WTC11 (cell line): ENCODE results near the gene HTR3B. TPM values are rescaled to one million over a fixed set of nuclear protein-coding genes. Genes with fewer than 3 reads are reported as not detected.

Experiments used
- ATAC-seq: fragments of 200-7000 bp; cut with Tn5 transposase; 2 replicates; pipeline ENCODE4 v1.10.0; 2021; ENCODE audit warnings: mild to moderate bottlenecking, moderate library complexity
- CTCF ChIA-PET: fragments of 300-600 bp; sonication (Branson Sonifier 250); formaldehyde crosslinking; loops from one replicate; lab custom pipeline; 2021; ENCODE audit warnings: antibody characterized with exemption; lab: Charles Lee
- POLR2A ChIA-PET: fragments of 350-600 bp; sonication (Branson Sonifier 250); formaldehyde crosslinking; loops from one replicate; lab custom pipeline; 2021; ENCODE audit warnings: antibody characterized with exemption; lab: Charles Lee
- DNase-seq: peaks from one replicate; pipeline ENCODE4 v3.0.0; 2021; ENCODE audit warnings: low spot score
- H3K27ac Mint-ChIP-seq: 2 replicates; pipeline ENCODE4 v1.8.0; 2021; ENCODE audit warnings: mixed read lengths
- H3K27me3 Mint-ChIP-seq: 2 replicates; pipeline ENCODE4 v1.8.0; 2021; ENCODE audit warnings: low read depth, mild to moderate bottlenecking, moderate library complexity, mixed read lengths
- H3K36me3 Mint-ChIP-seq: 2 replicates; pipeline ENCODE4 v1.8.0; 2021; ENCODE audit warnings: mixed read lengths
- H3K4me1 Mint-ChIP-seq: 2 replicates; pipeline ENCODE4 v1.8.0; 2022; ENCODE audit warnings: mixed read lengths
- H3K4me3 Mint-ChIP-seq: 2 replicates; pipeline ENCODE4 v1.8.0; 2021; ENCODE audit warnings: mild to moderate bottlenecking, moderate library complexity, mixed read lengths
- H3K9me3 Mint-ChIP-seq: 2 replicates; pipeline ENCODE4 v1.8.0; 2021; ENCODE audit warnings: mixed read lengths
- CBFB ChIP-seq: sonication (generic); formaldehyde crosslinking; IDR thresholded peaks from 2 replicates; pipeline ENCODE4 v1.8.1; 2022; ENCODE audit warnings: mild to moderate bottlenecking, low read depth, missing genetic modification reagents
- CREB1 ChIP-seq: sonication (generic); formaldehyde crosslinking; IDR thresholded peaks from 2 replicates; pipeline ENCODE4 v1.8.0; 2023; ENCODE audit warnings: mild to moderate bottlenecking, missing genetic modification reagents
- CREM ChIP-seq: sonication (generic); formaldehyde crosslinking; IDR thresholded peaks from 2 replicates; pipeline ENCODE4 v1.8.1; 2022; ENCODE audit warnings: mild to moderate bottlenecking, missing genetic modification reagents, moderate library complexity
- E2F4 ChIP-seq: sonication (generic); formaldehyde crosslinking; IDR thresholded peaks from 2 replicates; pipeline ENCODE4 v1.8.1; 2022; ENCODE audit warnings: low read depth, mild to moderate bottlenecking, moderate library complexity, missing genetic modification reagents, borderline replicate concordance
- EMX1 ChIP-seq: fragments of 250-450 bp; sonication (Bioruptor Pico); IDR thresholded peaks from 2 replicates; pipeline ENCODE4 v1.8.0; 2021; ENCODE audit warnings: mild to moderate bottlenecking
- GABPB1 ChIP-seq: sonication (generic); formaldehyde crosslinking; IDR thresholded peaks from 2 replicates; pipeline ENCODE4 v1.8.1; 2023; ENCODE audit warnings: mild to moderate bottlenecking, missing genetic modification reagents
- GRHL2 ChIP-seq: fragments of 250-450 bp; sonication (Bioruptor Pico); IDR thresholded peaks from 2 replicates; pipeline ENCODE4 v1.8.0; 2022; ENCODE audit warnings: mild to moderate bottlenecking, moderate library complexity; ENCODE audit not compliant: insufficient replicate concordance, severe bottlenecking
- IRF2 ChIP-seq: sonication (generic); formaldehyde crosslinking; IDR thresholded peaks from 2 replicates; pipeline ENCODE4 v1.8.0; 2022; ENCODE audit warnings: low read depth, missing genetic modification reagents, borderline replicate concordance
- JAZF1 ChIP-seq: fragments of 250-450 bp; sonication (Bioruptor Pico); IDR thresholded peaks from 2 replicates; pipeline ENCODE4 v1.9.0; 2021; ENCODE audit warnings: moderate library complexity, mild to moderate bottlenecking, inconsistent platforms
- JUN ChIP-seq: sonication (generic); formaldehyde crosslinking; IDR thresholded peaks from 2 replicates; pipeline ENCODE4 v1.8.0; 2023; ENCODE audit warnings: mild to moderate bottlenecking, missing genetic modification reagents
- KAT7 ChIP-seq: sonication (generic); formaldehyde crosslinking; IDR thresholded peaks from 2 replicates; pipeline ENCODE4 v1.8.1; 2023; ENCODE audit warnings: missing genetic modification reagents, mild to moderate bottlenecking, borderline replicate concordance
- NR2C2 ChIP-seq: sonication (generic); formaldehyde crosslinking; IDR thresholded peaks from 2 replicates; pipeline ENCODE4 v1.8.0; 2022; ENCODE audit warnings: mild to moderate bottlenecking, missing genetic modification reagents
- PRRX2 ChIP-seq: fragments of 250-450 bp; sonication (Bioruptor Pico); IDR thresholded peaks from 2 replicates; pipeline ENCODE4 v1.8.0; 2021; ENCODE audit warnings: mild to moderate bottlenecking
- RELA ChIP-seq: sonication (generic); formaldehyde crosslinking; IDR thresholded peaks from 2 replicates; pipeline ENCODE4 v1.8.1; 2022; ENCODE audit warnings: missing genetic modification reagents, mild to moderate bottlenecking, borderline replicate concordance
- RORB ChIP-seq: fragments of 250-450 bp; sonication (Bioruptor Pico); IDR thresholded peaks from 2 replicates; pipeline ENCODE4 v1.9.0; 2021; ENCODE audit warnings: mild to moderate bottlenecking
- TEAD1 ChIP-seq: sonication (generic); formaldehyde crosslinking; IDR thresholded peaks from 2 replicates; pipeline ENCODE4 v1.8.0; 2022; ENCODE audit warnings: mild to moderate bottlenecking, missing genetic modification reagents
- TEAD4 ChIP-seq: sonication (generic); formaldehyde crosslinking; IDR thresholded peaks from 2 replicates; pipeline ENCODE4 v1.8.0; 2022; ENCODE audit warnings: mild to moderate bottlenecking, missing genetic modification reagents
- ZMAT4 ChIP-seq: fragments of 250-450 bp; sonication (Bioruptor Pico); IDR thresholded peaks from 2 replicates; pipeline ENCODE4 v1.9.0; 2021; ENCODE audit warnings: mild to moderate bottlenecking
- ZNF121 ChIP-seq: sonication (generic); formaldehyde crosslinking; IDR thresholded peaks from 2 replicates; pipeline ENCODE4 v1.8.0; 2023; ENCODE audit warnings: missing genetic modification reagents
- ZNF232 ChIP-seq: sonication (generic); formaldehyde crosslinking; IDR thresholded peaks from 2 replicates; pipeline ENCODE4 v1.8.0; 2022; ENCODE audit warnings: mild to moderate bottlenecking, missing genetic modification reagents
- ZNF263 ChIP-seq: sonication (generic); formaldehyde crosslinking; IDR thresholded peaks from 2 replicates; pipeline ENCODE4 v1.8.1; 2022; ENCODE audit warnings: low read depth, mild to moderate bottlenecking, moderate library complexity, missing genetic modification reagents
- ZNF317 ChIP-seq: sonication (generic); formaldehyde crosslinking; IDR thresholded peaks from 2 replicates; pipeline ENCODE4 v1.8.1; 2023; ENCODE audit warnings: low read depth, mild to moderate bottlenecking, moderate library complexity, missing genetic modification reagents, borderline replicate concordance
- total RNA-seq: library from RNA; stranded (reverse); gene quantifications from 3 replicates; pipeline ENCODE4 v1.2.3, GENCODE V29; 2021
- TF ChIP-seq, protein P1 (sequence below): sonication (generic); formaldehyde crosslinking; IDR thresholded peaks from 2 replicates; pipeline ENCODE4 v1.8.1; 2023; ENCODE audit warnings: mild to moderate bottlenecking, missing genetic modification reagents, moderate library complexity
- TF ChIP-seq, protein P2 (sequence below): sonication (generic); formaldehyde crosslinking; IDR thresholded peaks from 2 replicates; pipeline ENCODE4 v1.8.0; 2023; ENCODE audit warnings: mild to moderate bottlenecking, missing genetic modification reagents
- TF ChIP-seq, protein P3 (sequence below): sonication (generic); formaldehyde crosslinking; conservative IDR thresholded peaks from 2 replicates; pipeline ENCODE4 v1.8.1; 2022; ENCODE audit warnings: mild to moderate bottlenecking, missing genetic modification reagents
- TF ChIP-seq, protein P4 (sequence below): sonication (generic); formaldehyde crosslinking; IDR thresholded peaks from 2 replicates; pipeline ENCODE4 v1.8.1; 2022; ENCODE audit warnings: mild to moderate bottlenecking, missing genetic modification reagents, moderate library complexity, borderline replicate concordance
- TF ChIP-seq, protein P5 (sequence below): sonication (generic); formaldehyde crosslinking; IDR thresholded peaks from 2 replicates; pipeline ENCODE4 v1.8.0; 2022; ENCODE audit warnings: mild to moderate bottlenecking, missing genetic modification reagents
- TF ChIP-seq, protein P6 (sequence below): sonication (generic); formaldehyde crosslinking; IDR thresholded peaks from 2 replicates; pipeline ENCODE4 v1.8.1; 2022; ENCODE audit warnings: mild to moderate bottlenecking, moderate library complexity, missing genetic modification reagents

The HTR3B gene
- total RNA-seq, 1 experiment from 2014 or later, result not detected

DNA sequence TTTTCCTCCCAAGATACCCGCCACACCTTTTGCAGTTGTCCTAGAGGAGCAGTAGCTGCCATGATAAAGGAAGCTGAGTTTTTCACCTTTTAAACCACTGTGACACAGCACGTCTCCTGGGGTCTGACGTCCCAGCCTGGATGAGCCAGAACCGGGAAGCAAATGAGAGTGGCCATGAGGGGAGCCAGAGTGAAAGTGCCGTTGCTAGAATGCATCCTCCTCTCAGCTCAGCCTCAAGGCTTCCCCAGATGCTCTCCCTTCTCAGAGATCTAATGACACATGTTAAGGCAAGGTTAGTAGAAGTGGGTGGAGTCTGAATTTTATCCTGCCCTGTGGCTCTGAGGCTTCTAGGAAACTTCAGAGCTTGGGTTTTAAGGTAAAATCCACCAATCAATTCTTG lies 46.9 kb downstream of the HTR3B start:
- H3K27me3 Mint-ChIP-seq, result 0 out of 2 replicates have a peak, but pooled peaks cover 3% of the 10 kb centered on the region
- ATAC-seq (peak; percentile 66), DNase-seq (no peak)
- H3K27ac Mint-ChIP-seq, result peak overlapping the region; percentile 78
- H3K36me3 Mint-ChIP-seq, result no peaks in the 10 kb centered on the region
- peaks cover 49% of the 10 kb centered on the region for H3K4me1 Mint-ChIP-seq
- TF ChIP-seq JAZF1 (no peak), RELA (no peak), GABPB1 (no peak), ZNF263 (CRISPR knock-in tag) (no peak), CBFB (CRISPR knock-in tag) (no peak), CREB1 (CRISPR knock-in tag) (no peak), CREM (CRISPR knock-in tag) (no peak), KAT7 (CRISPR knock-in tag) (no peak), TEAD4 (CRISPR knock-in tag) (no peak), E2F4 (CRISPR knock-in tag) (no peak), RORB (no peak), GRHL2 (CRISPR knock-in tag) (no peak), ZNF317 (CRISPR knock-in tag) (no peak), TEAD1 (CRISPR knock-in tag) (no peak)
- TF ChIP-seq, protein P1, sequence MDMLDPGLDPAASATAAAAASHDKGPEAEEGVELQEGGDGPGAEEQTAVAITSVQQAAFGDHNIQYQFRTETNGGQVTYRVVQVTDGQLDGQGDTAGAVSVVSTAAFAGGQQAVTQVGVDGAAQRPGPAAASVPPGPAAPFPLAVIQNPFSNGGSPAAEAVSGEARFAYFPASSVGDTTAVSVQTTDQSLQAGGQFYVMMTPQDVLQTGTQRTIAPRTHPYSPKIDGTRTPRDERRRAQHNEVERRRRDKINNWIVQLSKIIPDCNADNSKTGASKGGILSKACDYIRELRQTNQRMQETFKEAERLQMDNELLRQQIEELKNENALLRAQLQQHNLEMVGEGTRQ (CRISPR knock-in tag), result no peak
- TF ChIP-seq, protein P2, sequence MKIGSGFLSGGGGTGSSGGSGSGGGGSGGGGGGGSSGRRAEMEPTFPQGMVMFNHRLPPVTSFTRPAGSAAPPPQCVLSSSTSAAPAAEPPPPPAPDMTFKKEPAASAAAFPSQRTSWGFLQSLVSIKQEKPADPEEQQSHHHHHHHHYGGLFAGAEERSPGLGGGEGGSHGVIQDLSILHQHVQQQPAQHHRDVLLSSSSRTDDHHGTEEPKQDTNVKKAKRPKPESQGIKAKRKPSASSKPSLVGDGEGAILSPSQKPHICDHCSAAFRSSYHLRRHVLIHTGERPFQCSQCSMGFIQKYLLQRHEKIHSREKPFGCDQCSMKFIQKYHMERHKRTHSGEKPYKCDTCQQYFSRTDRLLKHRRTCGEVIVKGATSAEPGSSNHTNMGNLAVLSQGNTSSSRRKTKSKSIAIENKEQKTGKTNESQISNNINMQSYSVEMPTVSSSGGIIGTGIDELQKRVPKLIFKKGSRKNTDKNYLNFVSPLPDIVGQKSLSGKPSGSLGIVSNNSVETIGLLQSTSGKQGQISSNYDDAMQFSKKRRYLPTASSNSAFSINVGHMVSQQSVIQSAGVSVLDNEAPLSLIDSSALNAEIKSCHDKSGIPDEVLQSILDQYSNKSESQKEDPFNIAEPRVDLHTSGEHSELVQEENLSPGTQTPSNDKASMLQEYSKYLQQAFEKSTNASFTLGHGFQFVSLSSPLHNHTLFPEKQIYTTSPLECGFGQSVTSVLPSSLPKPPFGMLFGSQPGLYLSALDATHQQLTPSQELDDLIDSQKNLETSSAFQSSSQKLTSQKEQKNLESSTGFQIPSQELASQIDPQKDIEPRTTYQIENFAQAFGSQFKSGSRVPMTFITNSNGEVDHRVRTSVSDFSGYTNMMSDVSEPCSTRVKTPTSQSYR (CRISPR knock-in tag), result no peak
- TF ChIP-seq, protein P3, sequence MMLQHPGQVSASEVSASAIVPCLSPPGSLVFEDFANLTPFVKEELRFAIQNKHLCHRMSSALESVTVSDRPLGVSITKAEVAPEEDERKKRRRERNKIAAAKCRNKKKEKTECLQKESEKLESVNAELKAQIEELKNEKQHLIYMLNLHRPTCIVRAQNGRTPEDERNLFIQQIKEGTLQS (CRISPR knock-in tag), result no peak
- TF ChIP-seq, protein P4, sequence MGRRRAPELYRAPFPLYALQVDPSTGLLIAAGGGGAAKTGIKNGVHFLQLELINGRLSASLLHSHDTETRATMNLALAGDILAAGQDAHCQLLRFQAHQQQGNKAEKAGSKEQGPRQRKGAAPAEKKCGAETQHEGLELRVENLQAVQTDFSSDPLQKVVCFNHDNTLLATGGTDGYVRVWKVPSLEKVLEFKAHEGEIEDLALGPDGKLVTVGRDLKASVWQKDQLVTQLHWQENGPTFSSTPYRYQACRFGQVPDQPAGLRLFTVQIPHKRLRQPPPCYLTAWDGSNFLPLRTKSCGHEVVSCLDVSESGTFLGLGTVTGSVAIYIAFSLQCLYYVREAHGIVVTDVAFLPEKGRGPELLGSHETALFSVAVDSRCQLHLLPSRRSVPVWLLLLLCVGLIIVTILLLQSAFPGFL (CRISPR knock-in tag), result no peak
- TF ChIP-seq, protein P5, sequence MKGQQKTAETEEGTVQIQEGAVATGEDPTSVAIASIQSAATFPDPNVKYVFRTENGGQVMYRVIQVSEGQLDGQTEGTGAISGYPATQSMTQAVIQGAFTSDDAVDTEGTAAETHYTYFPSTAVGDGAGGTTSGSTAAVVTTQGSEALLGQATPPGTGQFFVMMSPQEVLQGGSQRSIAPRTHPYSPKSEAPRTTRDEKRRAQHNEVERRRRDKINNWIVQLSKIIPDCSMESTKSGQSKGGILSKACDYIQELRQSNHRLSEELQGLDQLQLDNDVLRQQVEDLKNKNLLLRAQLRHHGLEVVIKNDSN (CRISPR knock-in tag), result no peak
- ChIA-PET CTCF (interaction anchor here (1.0 to 1.9 kb wide), 6 partner anchors 17 to 309 kb away, joined by 3 to 10 read pairs (median 6); partner anchors contain the start of gene HTR3A), POLR2A (no interaction called here)
- H3K9me3 Mint-ChIP-seq, result no peaks in the 10 kb centered on the region
- no peak overlapping the region for H3K4me3 Mint-ChIP-seq

GRCh38 chr11:113952070-113952469 lies 47.5 kb downstream of the HTR3B start:
- Mint-ChIP-seq H3K9me3 (no peaks in the 10 kb centered on the region), H3K4me1 (peaks cover 53% of the 10 kb centered on the region), H3K27ac (no peak overlapping the region), H3K27me3 (0 out of 2 replicates have a peak, but pooled peaks cover 3% of the 10 kb centered on the region), H3K4me3 (no peak overlapping the region), H3K36me3 (no peaks in the 10 kb centered on the region)
- ChIA-PET CTCF (interaction anchor here (1.0 to 1.9 kb wide), 6 partner anchors 16 to 309 kb away, joined by 3 to 10 read pairs (median 6); partner anchors contain the start of gene HTR3A), POLR2A (interaction anchor here (0.5 to 0.6 kb wide), 2 partner anchors 123 to 138 kb away, joined by 3 to 5 read pairs; no protein-coding TSS in a partner anchor)
- DNase-seq, result no peak
- ATAC-seq, result peak; percentile 25
- TF ChIP-seq ZNF121 (CRISPR knock-in tag), result no peak
- no peak for TF ChIP-seq ZNF263 (CRISPR knock-in tag)
- TF ChIP-seq IRF2 (CRISPR knock-in tag), result no peak
- no peak for TF ChIP-seq ZNF232
- no peak for TF ChIP-seq PRRX2 (CRISPR knock-in tag)
- TF ChIP-seq NR2C2 (CRISPR knock-in tag), result no peak
- TF ChIP-seq EMX1 (CRISPR knock-in tag), result no peak
- no peak for TF ChIP-seq ZMAT4 (CRISPR knock-in tag)
- TF ChIP-seq, protein P6, sequence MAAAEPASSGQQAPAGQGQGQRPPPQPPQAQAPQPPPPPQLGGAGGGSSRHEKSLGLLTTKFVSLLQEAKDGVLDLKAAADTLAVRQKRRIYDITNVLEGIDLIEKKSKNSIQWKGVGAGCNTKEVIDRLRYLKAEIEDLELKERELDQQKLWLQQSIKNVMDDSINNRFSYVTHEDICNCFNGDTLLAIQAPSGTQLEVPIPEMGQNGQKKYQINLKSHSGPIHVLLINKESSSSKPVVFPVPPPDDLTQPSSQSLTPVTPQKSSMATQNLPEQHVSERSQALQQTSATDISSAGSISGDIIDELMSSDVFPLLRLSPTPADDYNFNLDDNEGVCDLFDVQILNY (CRISPR knock-in tag), result no peak
- TF ChIP-seq JUN (CRISPR knock-in tag), result no peak
